NCI-H748 treated with DMSO at 0.1 percent for 48 hours (cell line): ENCODE measurements around the gene PRRX1.
A peak's percentile ranks its signal among the peaks of the same experiment; 100 is the strongest.

Experiments used
- DNase-seq: peaks from one replicate; lab custom pipeline; 2025; lab: John Stamatoyannopoulos, UW

The PRRX1 gene

GRCh38 chr1:170664093-170664827, at the start of gene PRRX1:
Gene PRRX1, plus strand, starts transcription at chr1:170664131. Its CDS starts 88 bp downstream, at chr1:170664219.
- DNase-seq, result no peak

- DNase-seq, result no peak
Measured at GRCh38 chr1:170617591-170618330, 46.2 kb upstream of the PRRX1 start.

- no peak for DNase-seq
Measured at GRCh38 chr1:170618421-170618820, 45.5 kb upstream of the PRRX1 start.

- DNase-seq, result peak; percentile 20
Measured at GRCh38 chr1:170619241-170620028, 44.5 kb upstream of the PRRX1 start.

- no peak for DNase-seq
Measured at GRCh38 chr1:170620164-170620563, 43.8 kb upstream of the PRRX1 start.

GRCh38 chr1:170623171-170623570, 40.8 kb upstream of the PRRX1 start:
- DNase-seq, result no peak

GRCh38 chr1:170624146-170624545, 39.8 kb upstream of the PRRX1 start:
- no peak for DNase-seq

GRCh38 chr1:170630977-170631376, 33.0 kb upstream of the PRRX1 start:
- no peak for DNase-seq

- no peak for DNase-seq
Measured at GRCh38 chr1:170634293-170634692, 29.6 kb upstream of the PRRX1 start.

GRCh38 chr1:170634824-170635410, 29.0 kb upstream of the PRRX1 start:
- no peak for DNase-seq

GRCh38 chr1:170640581-170640980, 23.4 kb upstream of the PRRX1 start:
- DNase-seq, result no peak

- no peak for DNase-seq
Measured at GRCh38 chr1:170657275-170657853, 6.6 kb upstream of the PRRX1 start.

- DNase-seq, result no peak
Measured at GRCh38 chr1:170659399-170660035, 4.4 kb upstream of the PRRX1 start.

GRCh38 chr1:170660281-170660713, 3.6 kb upstream of the PRRX1 start:
- no peak for DNase-seq

- no peak for DNase-seq
Measured at GRCh38 chr1:170660871-170661645, 2.9 kb upstream of the PRRX1 start.

GRCh38 chr1:170661646-170662411, 2.1 kb upstream of the PRRX1 start:
- DNase-seq, result no peak

- no peak for DNase-seq
Measured at GRCh38 chr1:170662561-170663403, 1.1 kb upstream of the PRRX1 start.

GRCh38 chr1:170663404-170664092, 383 bp upstream of the PRRX1 start:
- DNase-seq, result no peak
